ENCODE measurements around the gene CFAP300. TPM values are rescaled to one million over a fixed set of nuclear protein-coding genes. Genes with fewer than 3 reads are reported as not detected.
A peak's percentile ranks its signal among the peaks of the same experiment; 100 is the strongest.

CFAP300 gene
- total RNA-seq, 2 donors from 2014 or later: 2.9 to 5.2 TPM

GRCh38 chr11:102036757-102037156 lies 10.5 kb upstream of the CFAP300 start:
- TF ChIP-seq, protein P1, sequence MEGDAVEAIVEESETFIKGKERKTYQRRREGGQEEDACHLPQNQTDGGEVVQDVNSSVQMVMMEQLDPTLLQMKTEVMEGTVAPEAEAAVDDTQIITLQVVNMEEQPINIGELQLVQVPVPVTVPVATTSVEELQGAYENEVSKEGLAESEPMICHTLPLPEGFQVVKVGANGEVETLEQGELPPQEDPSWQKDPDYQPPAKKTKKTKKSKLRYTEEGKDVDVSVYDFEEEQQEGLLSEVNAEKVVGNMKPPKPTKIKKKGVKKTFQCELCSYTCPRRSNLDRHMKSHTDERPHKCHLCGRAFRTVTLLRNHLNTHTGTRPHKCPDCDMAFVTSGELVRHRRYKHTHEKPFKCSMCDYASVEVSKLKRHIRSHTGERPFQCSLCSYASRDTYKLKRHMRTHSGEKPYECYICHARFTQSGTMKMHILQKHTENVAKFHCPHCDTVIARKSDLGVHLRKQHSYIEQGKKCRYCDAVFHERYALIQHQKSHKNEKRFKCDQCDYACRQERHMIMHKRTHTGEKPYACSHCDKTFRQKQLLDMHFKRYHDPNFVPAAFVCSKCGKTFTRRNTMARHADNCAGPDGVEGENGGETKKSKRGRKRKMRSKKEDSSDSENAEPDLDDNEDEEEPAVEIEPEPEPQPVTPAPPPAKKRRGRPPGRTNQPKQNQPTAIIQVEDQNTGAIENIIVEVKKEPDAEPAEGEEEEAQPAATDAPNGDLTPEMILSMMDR (conservative IDR thresholded peaks at IDR 0.05): no peak
- DNase-seq: no peak
- Histone ChIP-seq H3K9ac (ENCODE audit: extremely low read depth, low read length, poor library complexity, severe bottlenecking) (no peak overlapping the region), H3K27me3 (ENCODE audit: control insufficient read depth, insufficient read depth, low read length, poor library complexity, severe bottlenecking) (no peaks in the 10 kb centered on the region), H3K9me3 (ENCODE audit: control insufficient read depth, low read length) (no peaks in the 10 kb centered on the region), H3K27ac (ENCODE audit: low read depth, low read length) (no peak overlapping the region), H3K4me1 (ENCODE audit: control insufficient read depth, insufficient read depth, low read length) (no peaks in the 10 kb centered on the region), H3K4me3 (ENCODE audit: low read length) (no peak overlapping the region), H3K36me3 (ENCODE audit: control insufficient read depth, insufficient read depth, low read length) (no peaks in the 10 kb centered on the region)
- Mint-ChIP-seq H3K4me1 (no peaks in the 10 kb centered on the region), H3K27ac (no peak overlapping the region), H3K27me3 (ENCODE audit: insufficient read depth) (no peaks in the 10 kb centered on the region), H3K36me3 (ENCODE audit: low read depth) (no peaks in the 10 kb centered on the region), H3K9me3 (peaks cover 13% of the 10 kb centered on the region), H3K4me3 (no peak overlapping the region)
- 100% methylated on average over 1 of the region's 1 CpG; no CpG with 5 or more reads in 1 of the 2 experiments for WGBS, 2 experiments (ENCODE audit: insufficient coverage in 1 of 2, insufficient read length in 1 of 2)

GRCh38 chr11:102046841-102047240 lies 396 bp upstream of the CFAP300 start:
- no peak for DNase-seq
- no peak overlapping the region for H3K9ac ChIP-seq (ENCODE audit: extremely low read depth, low read length, poor library complexity, severe bottlenecking)
- no peaks in the 10 kb centered on the region for H3K27me3 ChIP-seq (ENCODE audit: control insufficient read depth, insufficient read depth, low read length, poor library complexity, severe bottlenecking)
- 75 to 100% methylated on average over 1 to 3 of the region's 4 CpGs for WGBS, 2 experiments (ENCODE audit: insufficient coverage in 1 of 2, insufficient read length in 1 of 2)
- no peaks in the 10 kb centered on the region for H3K9me3 ChIP-seq (ENCODE audit: control insufficient read depth, low read length)
- H3K36me3 ChIP-seq (ENCODE audit: control insufficient read depth, insufficient read depth, low read length): no peaks in the 10 kb centered on the region
- Mint-ChIP-seq H3K4me3 (peak overlapping the region; percentile 68), H3K27ac (no peak overlapping the region), H3K9me3 (no peaks in the 10 kb centered on the region), H3K36me3 (ENCODE audit: low read depth) (no peaks in the 10 kb centered on the region), H3K27me3 (ENCODE audit: insufficient read depth) (peaks cover 16% of the 10 kb centered on the region), H3K4me1 (no peaks in the 10 kb centered on the region)
- TF ChIP-seq, protein P1 (conservative IDR thresholded peaks at IDR 0.05): no peak
- H3K4me1 ChIP-seq (ENCODE audit: control insufficient read depth, insufficient read depth, low read length): no peaks in the 10 kb centered on the region
- no peak overlapping the region for H3K27ac ChIP-seq (ENCODE audit: low read depth, low read length)
- peak overlapping the region; percentile 68 for H3K4me3 ChIP-seq (ENCODE audit: low read length)

DNA sequence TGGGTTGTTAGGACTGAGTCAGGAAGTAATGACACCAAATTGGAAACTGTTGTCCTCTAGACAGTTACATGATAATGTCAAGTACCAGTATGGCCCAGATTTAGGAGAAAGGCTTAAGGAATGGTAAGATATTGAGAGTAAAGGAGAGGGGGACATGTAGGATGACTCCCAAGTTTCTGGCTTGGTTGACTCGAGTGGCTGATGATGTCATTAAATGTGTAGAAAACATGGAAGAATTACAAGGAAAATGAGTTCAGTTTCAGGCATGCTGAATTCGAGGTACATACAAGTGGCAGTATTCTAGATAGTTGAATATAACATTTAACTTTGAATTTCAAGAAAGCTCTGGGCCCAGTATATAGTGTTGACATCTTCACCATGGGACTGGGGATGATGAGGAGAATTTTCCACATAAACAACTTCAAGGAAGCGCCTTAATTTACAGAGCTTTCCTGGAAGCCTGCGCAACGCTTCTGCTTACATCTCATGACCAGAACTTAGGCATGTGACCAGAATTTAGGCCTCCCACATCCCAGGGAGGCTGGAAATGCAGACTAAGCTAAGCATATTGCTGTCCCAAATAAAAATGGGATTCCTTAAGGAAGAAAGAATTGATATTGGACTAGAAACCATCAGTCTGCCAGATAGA lies 3.8 kb downstream of the CFAP300 start:
- Histone ChIP-seq H3K36me3 (ENCODE audit: control insufficient read depth, insufficient read depth, low read length) (no peaks in the 10 kb centered on the region), H3K4me3 (ENCODE audit: low read length) (no peak overlapping the region), H3K27ac (ENCODE audit: low read depth, low read length) (no peak overlapping the region), H3K27me3 (ENCODE audit: control insufficient read depth, insufficient read depth, low read length, poor library complexity, severe bottlenecking) (no peaks in the 10 kb centered on the region), H3K4me1 (ENCODE audit: control insufficient read depth, insufficient read depth, low read length) (no peaks in the 10 kb centered on the region), H3K9ac (ENCODE audit: extremely low read depth, low read length, poor library complexity, severe bottlenecking) (no peak overlapping the region), H3K9me3 (ENCODE audit: control insufficient read depth, low read length) (no peaks in the 10 kb centered on the region)
- DNase-seq: no peak
- H3K27ac Mint-ChIP-seq: no peak overlapping the region
- H3K4me3 Mint-ChIP-seq: no peak overlapping the region
- TF ChIP-seq, protein P1 (conservative IDR thresholded peaks at IDR 0.05): no peak
- WGBS, 2 experiments (ENCODE audit: insufficient coverage in 1 of 2, insufficient read length in 1 of 2): 67 to 78% methylated on average over 3 to 5 of the region's 5 CpGs
- H3K9me3 Mint-ChIP-seq: no peaks in the 10 kb centered on the region
- peaks cover 5% of the 10 kb centered on the region for H3K4me1 Mint-ChIP-seq
- H3K27me3 Mint-ChIP-seq (ENCODE audit: insufficient read depth): peaks cover 13% of the 10 kb centered on the region
- no peaks in the 10 kb centered on the region for H3K36me3 Mint-ChIP-seq (ENCODE audit: low read depth)
